A549 (cell line): Measurements from ENCODE around the gene MPPE1. TPM values are rescaled to one million over a fixed set of nuclear protein-coding genes. Genes with fewer than 3 reads are reported as not detected.

Experiments used
- ATAC-seq, 2 experiments: fragments of 200-7000 bp in 1 of 2; fragments of >200 bp in 1 of 2; cut with Nextera tagmentation in 1 of 2; cut with Tn5 transposase in 1 of 2; 3 replicates each; pipeline versions ENCODE4 v1.8.0 to v1.9.1; 2018 to 2020; ENCODE audit warnings: mild to moderate bottlenecking in 1 of 2, moderate library complexity in 1 of 2
- CTCF ChIA-PET: fragments of 300-600 bp; sonication (Branson Sonifier 250); formaldehyde crosslinking; extraction: SDS; loops from one replicate; lab custom pipeline; 2021; ENCODE audit warnings: antibody characterized with exemption, inconsistent platforms; lab: Yijun Ruan, JAX
- POLR2A ChIA-PET: fragments of 350-600 bp; formaldehyde crosslinking; extraction: SDS; loops from one replicate; lab custom pipeline; 2021; ENCODE audit warnings: antibody characterized with exemption, inconsistent platforms; lab: Yijun Ruan, JAX
- DNase-seq, 2 experiments: peaks; one replicate each; pipeline versions ENCODE4 v3.0.0 to v3.0.0-alpha.2; 2011 to 2016; ENCODE audit warnings: low read depth in 1 of 2, low spot score in 1 of 2
- FAIRE-seq: peaks from 2 replicates; lab custom pipeline; 2011; peaks lifted over from hg19 to GRCh38; lab: Jason Lieb, UNC
- H3K27ac ChIP-seq, 2 experiments: fragments of >200 bp; sonication (Bioruptor Twin); formaldehyde crosslinking; 3 replicates each; pipeline ENCODE4 v1.5.1; 2016 to 2017
- H3K4me1 ChIP-seq: fragments of >200 bp; sonication (Bioruptor Twin); formaldehyde crosslinking; 3 replicates; pipeline ENCODE4 v1.6.1; 2016
- H3K4me2 ChIP-seq: fragments of >200 bp; sonication (Bioruptor Twin); formaldehyde crosslinking; 3 replicates; pipeline ENCODE4 v1.6.1; 2016
- H3K4me3 ChIP-seq: fragments of >200 bp; sonication (Bioruptor Twin); formaldehyde crosslinking; 3 replicates; pipeline ENCODE4 v1.5.1; 2016
- H3K9me3 ChIP-seq: fragments of >200 bp; sonication (Bioruptor Twin); formaldehyde crosslinking; 3 replicates; pipeline ENCODE4 v1.6.1; 2016
- BHLHE40 ChIP-seq: IDR thresholded peaks from 2 replicates; pipeline ENCODE4 v1.6.1; 2012; ENCODE audit warnings: low read depth, low read length, inconsistent platforms
- CBX2 ChIP-seq: fragments of 200-600 bp; sonication (generic); IDR thresholded peaks from 2 replicates; pipeline ENCODE4 v1.6.1; 2016; ENCODE audit warnings: low read depth, mild to moderate bottlenecking, borderline replicate concordance
- CBX8 ChIP-seq: fragments of 200-600 bp; sonication (generic); IDR thresholded peaks from 2 replicates; pipeline ENCODE4 v1.6.1; 2016
- CTCF ChIP-seq: fragments of >200 bp; sonication (Bioruptor Twin); formaldehyde crosslinking; IDR thresholded peaks from 3 replicates; pipeline ENCODE4 v1.5.1; 2016
- EHMT2 ChIP-seq: fragments of 200-600 bp; sonication (generic); IDR thresholded peaks from 2 replicates; pipeline ENCODE4 v1.6.1; 2016; ENCODE audit warnings: antibody characterized with exemption, low read depth, mild to moderate bottlenecking, moderate library complexity
- ELK1 ChIP-seq: fragments of 150-350 bp; IDR thresholded peaks from 2 replicates; pipeline ENCODE4 v1.6.1; 2014; ENCODE audit warnings: low read depth, mild to moderate bottlenecking, low read length
- EP300 ChIP-seq, 2 experiments: fragments of >200 bp; sonication (Bioruptor Twin); formaldehyde crosslinking; IDR thresholded peaks; 2 replicates in 1 of 2; 3 replicates in 1 of 2; pipeline ENCODE4 v1.6.1; 2016 to 2017
- FOSB ChIP-seq: fragments of 250-450 bp; sonication (Bioruptor Pico); IDR thresholded peaks from 2 replicates; pipeline ENCODE4 v1.5.0; 2020; ENCODE audit warnings: mild to moderate bottlenecking, moderate library complexity
- FOSL2 ChIP-seq, 2 experiments: fragments of 450-650 bp in 1 of 2; fragments of >200 bp in 1 of 2; sonication (Bioruptor Twin) in 1 of 2; formaldehyde crosslinking; IDR thresholded peaks; 2 replicates each; pipeline versions ENCODE4 v1.5.0 to v1.6.1; 2016 to 2020; ENCODE audit warnings: mild to moderate bottlenecking in 1 of 2, moderate library complexity in 1 of 2
- HMGXB4 ChIP-seq: fragments of 250-450 bp; sonication (Bioruptor Pico); IDR thresholded peaks from 2 replicates; pipeline ENCODE4 v1.5.0; 2021; ENCODE audit warnings: mild to moderate bottlenecking, moderate library complexity, borderline replicate concordance
- KDM1A ChIP-seq: fragments of 200-600 bp; sonication (generic); IDR thresholded peaks from 2 replicates; pipeline ENCODE4 v1.6.1; 2016; ENCODE audit warnings: low read depth, mild to moderate bottlenecking
- MYC ChIP-seq: IDR thresholded peaks from 2 replicates; pipeline ENCODE4 v1.6.1; 2012; ENCODE audit warnings: mild to moderate bottlenecking, inconsistent platforms, low read length, improper control_type of control experiment, borderline replicate concordance
- NFE2L2 ChIP-seq: fragments of 150-350 bp; conservative IDR thresholded peaks from 2 replicates; pipeline ENCODE4 v1.6.1; 2014; ENCODE audit warnings: low read length
- NR3C1 ChIP-seq: fragments of >200 bp; sonication (Bioruptor Twin); formaldehyde crosslinking; IDR thresholded peaks from 3 replicates; pipeline ENCODE4 v1.6.1; 2017
- RARB ChIP-seq: fragments of 250-450 bp; sonication (Bioruptor Pico); IDR thresholded peaks from 2 replicates; pipeline ENCODE4 v1.8.0; 2021; ENCODE audit warnings: mild to moderate bottlenecking, moderate library complexity
- RCOR1 ChIP-seq: fragments of 150-350 bp; IDR thresholded peaks from 2 replicates; pipeline ENCODE4 v1.6.1; 2014; ENCODE audit warnings: antibody characterized with exemption, low read length, low read depth
- RFX5 ChIP-seq: fragments of 450-650 bp; IDR thresholded peaks from 2 replicates; pipeline ENCODE4 v1.7.1; 2014; ENCODE audit warnings: antibody characterized with exemption, mild to moderate bottlenecking, moderate library complexity
- RNF2 ChIP-seq: fragments of 200-600 bp; sonication (generic); IDR thresholded peaks from 2 replicates; pipeline ENCODE4 v1.6.1; 2016; ENCODE audit warnings: low read depth, mild to moderate bottlenecking, antibody characterized with exemption, moderate library complexity, borderline replicate concordance
- SMC3 ChIP-seq: fragments of >200 bp; sonication (Bioruptor Twin); formaldehyde crosslinking; IDR thresholded peaks from 3 replicates; pipeline ENCODE4 v1.6.1; 2018; ENCODE audit warnings: inconsistent platforms
- ZC3H11A ChIP-seq: fragments of 450-650 bp; IDR thresholded peaks from 2 replicates; pipeline ENCODE4 v1.6.1; 2014; ENCODE audit warnings: antibody characterized with exemption, mild to moderate bottlenecking
- ZFP36 ChIP-seq: fragments of 450-650 bp; IDR thresholded peaks from 2 replicates; pipeline ENCODE4 v1.6.1; 2014; ENCODE audit warnings: borderline replicate concordance; ENCODE audit not compliant: partially characterized antibody
- ZNF302 ChIP-seq: fragments of 250-450 bp; sonication (Bioruptor Pico); IDR thresholded peaks from 2 replicates; pipeline ENCODE4 v1.9.0; 2021; ENCODE audit warnings: inconsistent platforms, mild to moderate bottlenecking, moderate library complexity
- WGBS: methylation state at CpG from one replicate; pipeline ENCODE4 v1.1.6; 2017; ENCODE audit errors: missing lambda C conversion rate; 5-methylcytosine and 5-hydroxymethylcytosine counted together
- polyA plus RNA-seq, 4 experiments: library from polyadenylated mRNA; depleted of rRNA in 3 of 4; stranded (reverse); fragments of >200 nt; fragmentation: RNase III in 1 of 4; extraction: RNeasy Plus Mini Kit Qiagen cat#74134 plus additional on column Dnase treatment in 1 of 4; gene quantifications; 2 replicates in 3 of 4; 3 replicates in 1 of 4; pipeline ENCODE4 v1.2.3, GENCODE V29; 2011 to 2017
- TF ChIP-seq, protein P1 (sequence below): fragments of 200-600 bp; sonication (generic); IDR thresholded peaks from 2 replicates; pipeline ENCODE4 v1.6.1; 2016; ENCODE audit warnings: antibody characterized with exemption, mild to moderate bottlenecking, moderate library complexity

Gene MPPE1
- polyA plus RNA-seq, 2 of the 4 experiments (the other 2 are of a cell fraction) = 20.4 to 26.4 TPM

DNA sequence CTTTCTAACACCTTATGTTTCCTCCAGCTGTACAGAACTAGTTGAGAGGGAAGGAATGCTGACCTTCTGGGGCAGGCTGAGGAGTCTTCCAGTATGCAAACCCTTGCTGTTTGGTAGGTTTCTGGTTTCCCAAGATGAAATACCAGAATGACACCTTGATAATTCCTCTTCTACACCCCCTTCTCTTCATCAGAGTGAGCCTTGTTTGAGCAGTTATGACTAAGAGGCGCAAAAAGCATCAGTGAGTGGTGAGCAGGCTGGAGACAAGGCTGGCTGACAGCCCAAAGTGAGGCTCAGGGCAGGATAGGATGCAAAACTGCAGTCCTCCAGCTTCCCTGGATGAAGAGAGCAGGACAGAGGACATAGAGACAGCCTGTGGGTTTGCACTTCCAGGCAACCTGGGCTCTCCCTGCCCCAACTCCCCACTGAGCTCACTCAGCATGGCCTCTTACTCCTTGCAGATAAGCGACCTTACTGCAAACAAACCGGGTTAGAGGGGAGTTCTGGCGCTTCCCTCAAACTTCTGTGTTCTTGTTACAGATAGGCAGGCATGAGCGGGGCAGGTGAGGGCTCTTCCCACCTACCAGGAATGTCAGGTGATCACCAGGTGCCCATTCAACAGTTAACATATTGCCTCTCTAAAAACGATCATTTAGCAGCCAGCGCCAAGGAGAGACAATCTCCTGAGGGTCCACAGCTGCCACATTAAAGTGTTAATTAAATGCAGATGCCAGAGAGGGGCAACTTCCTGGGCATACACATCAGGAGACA is 5.4 kb downstream of the MPPE1 start:
- Histone ChIP-seq H3K4me2 (no peak overlapping the region), H3K4me1 (peaks cover 20% of the 10 kb centered on the region), H3K9me3 (no peaks in the 10 kb centered on the region), H3K27ac (no peak overlapping the region), H3K4me3 (no peak overlapping the region)
- TF ChIP-seq RARB (CRISPR knock-in tag) (no peak), RFX5 (no peak), EP300 (IDR thresholded peaks at IDR 0.05) (no peak), HMGXB4 (CRISPR knock-in tag) (no peak)
- TF ChIP-seq, protein P1, sequence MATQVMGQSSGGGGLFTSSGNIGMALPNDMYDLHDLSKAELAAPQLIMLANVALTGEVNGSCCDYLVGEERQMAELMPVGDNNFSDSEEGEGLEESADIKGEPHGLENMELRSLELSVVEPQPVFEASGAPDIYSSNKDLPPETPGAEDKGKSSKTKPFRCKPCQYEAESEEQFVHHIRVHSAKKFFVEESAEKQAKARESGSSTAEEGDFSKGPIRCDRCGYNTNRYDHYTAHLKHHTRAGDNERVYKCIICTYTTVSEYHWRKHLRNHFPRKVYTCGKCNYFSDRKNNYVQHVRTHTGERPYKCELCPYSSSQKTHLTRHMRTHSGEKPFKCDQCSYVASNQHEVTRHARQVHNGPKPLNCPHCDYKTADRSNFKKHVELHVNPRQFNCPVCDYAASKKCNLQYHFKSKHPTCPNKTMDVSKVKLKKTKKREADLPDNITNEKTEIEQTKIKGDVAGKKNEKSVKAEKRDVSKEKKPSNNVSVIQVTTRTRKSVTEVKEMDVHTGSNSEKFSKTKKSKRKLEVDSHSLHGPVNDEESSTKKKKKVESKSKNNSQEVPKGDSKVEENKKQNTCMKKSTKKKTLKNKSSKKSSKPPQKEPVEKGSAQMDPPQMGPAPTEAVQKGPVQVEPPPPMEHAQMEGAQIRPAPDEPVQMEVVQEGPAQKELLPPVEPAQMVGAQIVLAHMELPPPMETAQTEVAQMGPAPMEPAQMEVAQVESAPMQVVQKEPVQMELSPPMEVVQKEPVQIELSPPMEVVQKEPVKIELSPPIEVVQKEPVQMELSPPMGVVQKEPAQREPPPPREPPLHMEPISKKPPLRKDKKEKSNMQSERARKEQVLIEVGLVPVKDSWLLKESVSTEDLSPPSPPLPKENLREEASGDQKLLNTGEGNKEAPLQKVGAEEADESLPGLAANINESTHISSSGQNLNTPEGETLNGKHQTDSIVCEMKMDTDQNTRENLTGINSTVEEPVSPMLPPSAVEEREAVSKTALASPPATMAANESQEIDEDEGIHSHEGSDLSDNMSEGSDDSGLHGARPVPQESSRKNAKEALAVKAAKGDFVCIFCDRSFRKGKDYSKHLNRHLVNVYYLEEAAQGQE = no peak
- 85% methylated on average over 7 of the region's 7 CpGs for WGBS
- POLR2A ChIA-PET = no interaction called here
- DNase-seq (no peak), ATAC-seq (no peak), FAIRE-seq (no peak)
- CTCF ChIA-PET = interaction anchor here (1.4 to 1.8 kb wide), 2 partner anchors 35 to 136 kb away, joined by 4 to 5 read pairs; no protein-coding TSS in a partner anchor

DNA sequence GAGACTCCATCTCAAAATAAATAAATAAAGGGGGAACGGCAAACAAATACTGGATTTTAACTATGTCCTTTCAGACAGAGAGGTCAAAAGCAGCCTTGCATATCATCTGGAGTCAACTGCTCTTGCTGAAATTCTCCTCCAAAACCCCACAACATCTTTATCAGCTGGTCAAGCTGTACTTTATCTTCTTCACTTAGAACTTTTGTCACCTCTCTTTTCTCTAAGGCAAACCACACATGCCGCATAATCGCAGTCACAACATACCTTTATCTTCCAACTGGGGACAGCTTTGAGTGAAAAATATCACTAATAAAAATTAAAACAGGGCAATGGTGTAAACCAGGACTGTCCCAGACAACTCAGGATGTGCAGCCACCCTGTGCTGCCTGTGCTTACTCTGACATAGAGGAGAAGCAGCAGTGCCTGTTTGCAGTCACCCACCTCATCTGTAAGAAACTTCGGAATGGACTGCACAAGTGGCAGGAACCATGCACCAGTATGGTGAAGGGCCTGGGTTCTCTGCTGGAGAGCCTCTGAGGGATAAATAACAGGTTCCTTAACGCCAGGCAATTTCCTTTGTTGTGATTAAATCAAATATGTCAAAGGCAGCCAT is 6.2 kb downstream of the MPPE1 start:
- no peak overlapping the region for H3K4me2 ChIP-seq
- H3K4me1 ChIP-seq = peaks cover 15% of the 10 kb centered on the region
- TF ChIP-seq RNF2 (no peak), CBX2 (no peak), FOSL2 (IDR thresholded peaks at IDR 0.05) (no peak), FOSL2 (CRISPR knock-in tag; IDR thresholded peaks at IDR 0.05) (no peak), SMC3 (no peak), BHLHE40 (no peak), RCOR1 (no peak), ELK1 (no peak)
- 92% methylated on average over 5 of the region's 5 CpGs for WGBS
- DNase-seq (no peak), ATAC-seq (no peak), FAIRE-seq (no peak)
- no peak overlapping the region for H3K27ac ChIP-seq
- no peak overlapping the region for H3K4me3 ChIP-seq
- no peaks in the 10 kb centered on the region for H3K9me3 ChIP-seq
- ChIA-PET CTCF (interaction anchor here (0.6 to 1.8 kb wide), 3 partner anchors 35 to 137 kb away, joined by 3 to 5 read pairs (median 4); no protein-coding TSS in a partner anchor), POLR2A (no interaction called here)

DNA sequence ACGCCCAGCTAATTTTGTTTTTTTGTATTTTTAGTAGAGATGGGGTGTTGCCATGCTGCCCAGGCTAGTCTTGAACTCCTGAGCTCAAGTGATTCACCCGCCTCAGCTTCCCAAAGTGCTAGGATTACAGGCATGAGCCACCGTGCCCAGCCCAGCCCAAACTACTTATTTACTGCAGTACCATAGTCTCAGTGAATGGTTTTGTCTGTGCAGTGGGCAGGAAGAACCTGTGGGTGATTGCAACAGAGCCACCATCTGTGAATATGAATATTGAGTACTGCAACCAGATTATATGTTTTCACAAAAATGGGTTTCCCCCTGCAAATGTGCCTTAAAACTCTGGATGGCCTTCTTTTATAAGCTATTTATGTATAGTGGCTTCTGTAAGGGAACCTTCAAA is 9.1 kb downstream of the MPPE1 start:
- no peaks in the 10 kb centered on the region for H3K9me3 ChIP-seq
- H3K4me2 ChIP-seq = no peak overlapping the region
- no peak overlapping the region for H3K4me3 ChIP-seq
- CTCF ChIA-PET = interaction anchor here (0.8 to 1.3 kb wide), 3 partner anchors 39 to 140 kb away, joined by 3 to 4 read pairs (median 4); no protein-coding TSS in a partner anchor
- no peak overlapping the region for H3K27ac ChIP-seq
- POLR2A ChIA-PET = no interaction called here
- ATAC-seq (no peak), FAIRE-seq (no peak), DNase-seq (no peak)
- whole genome bisulfite sequencing = 100% methylated on average over 3 of the region's 3 CpGs
- no peaks in the 10 kb centered on the region for H3K4me1 ChIP-seq
- no peak for TF ChIP-seq FOSB (CRISPR knock-in tag)
- no peak for TF ChIP-seq MYC
- no peak for TF ChIP-seq NFE2L2
- no peak for TF ChIP-seq NR3C1
- no peak for TF ChIP-seq CTCF
- no peak for TF ChIP-seq CBX8
- no peak for TF ChIP-seq ZNF302 (CRISPR knock-in tag)
- TF ChIP-seq EP300 (IDR thresholded peaks at IDR 0.05) = no peak
- no peak for TF ChIP-seq BHLHE40
- TF ChIP-seq EHMT2 = no peak
- TF ChIP-seq ZC3H11A = no peak
- TF ChIP-seq ZFP36 = no peak
- TF ChIP-seq KDM1A = no peak
- no peak for TF ChIP-seq RCOR1
